Measurements from ENCODE around the gene PTBP2.

Gene PTBP2

DNA sequence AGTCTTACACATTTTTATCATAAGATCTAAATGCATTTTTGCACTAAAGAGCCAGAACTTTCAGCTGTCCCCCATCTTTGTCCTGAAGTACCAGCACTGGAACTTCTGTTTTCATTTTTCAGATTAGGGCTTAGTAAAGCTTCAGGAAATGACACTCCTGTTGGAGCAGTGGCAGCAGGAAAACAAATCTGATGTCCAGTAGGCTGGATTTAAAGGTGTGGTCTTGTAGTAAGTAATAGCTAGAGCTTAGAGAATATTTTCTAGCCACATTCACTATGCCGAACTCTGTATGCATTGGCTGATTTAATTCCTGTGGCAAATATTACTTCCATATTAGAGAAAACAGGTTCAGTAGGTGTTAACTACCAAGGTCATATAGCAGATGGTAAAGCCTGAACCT is 103.6 kb downstream of the PTBP2 start:
- Mint-ChIP-seq H3K27me3 (ENCODE audit: low read depth) (no peaks in the 10 kb centered on the region), H3K4me1 (ENCODE audit: low read depth) (no peaks in the 10 kb centered on the region), H3K4me3 (no peak overlapping the region), H3K27ac (no peak overlapping the region), H3K36me3 (ENCODE audit: low read depth) (peaks cover 3% of the 10 kb centered on the region), H3K9me3 (no peaks in the 10 kb centered on the region)

DNA sequence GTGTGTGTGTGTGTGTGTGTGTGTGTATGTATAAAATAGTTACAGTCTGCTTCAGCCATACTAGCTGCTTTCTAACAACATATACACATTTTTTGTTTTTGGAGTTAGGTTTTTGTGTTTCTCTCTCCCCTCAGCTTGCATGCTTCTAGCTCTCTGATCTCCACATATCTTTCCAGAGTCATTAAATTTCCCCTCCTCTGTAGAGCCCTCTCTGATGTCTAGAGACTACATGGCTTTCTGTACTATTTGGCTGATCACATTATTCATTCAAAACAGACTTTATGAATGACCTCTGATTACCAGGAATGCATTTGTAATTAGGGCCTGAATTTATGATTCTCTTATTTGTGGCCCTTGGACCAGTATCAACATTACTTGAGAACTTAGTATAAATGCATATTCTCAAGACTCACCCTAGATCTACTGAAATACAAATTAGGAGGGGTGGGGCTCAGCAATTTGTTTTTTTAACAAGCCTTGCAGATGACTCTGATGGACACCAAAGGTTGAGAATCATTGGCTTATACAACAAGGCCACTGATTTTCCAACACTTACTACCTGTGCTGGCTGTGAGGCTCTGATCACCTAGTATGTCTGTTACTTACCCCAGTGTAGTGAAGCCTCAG is 104.5 kb downstream of the PTBP2 start:
- H3K36me3 Mint-ChIP-seq (ENCODE audit: low read depth) = peaks cover 3% of the 10 kb centered on the region
- H3K4me1 Mint-ChIP-seq (ENCODE audit: low read depth) = no peaks in the 10 kb centered on the region
- no peaks in the 10 kb centered on the region for H3K27me3 Mint-ChIP-seq (ENCODE audit: low read depth)
- H3K4me3 Mint-ChIP-seq = no peak overlapping the region
- H3K27ac Mint-ChIP-seq = no peak overlapping the region
- H3K9me3 Mint-ChIP-seq = no peaks in the 10 kb centered on the region

DNA sequence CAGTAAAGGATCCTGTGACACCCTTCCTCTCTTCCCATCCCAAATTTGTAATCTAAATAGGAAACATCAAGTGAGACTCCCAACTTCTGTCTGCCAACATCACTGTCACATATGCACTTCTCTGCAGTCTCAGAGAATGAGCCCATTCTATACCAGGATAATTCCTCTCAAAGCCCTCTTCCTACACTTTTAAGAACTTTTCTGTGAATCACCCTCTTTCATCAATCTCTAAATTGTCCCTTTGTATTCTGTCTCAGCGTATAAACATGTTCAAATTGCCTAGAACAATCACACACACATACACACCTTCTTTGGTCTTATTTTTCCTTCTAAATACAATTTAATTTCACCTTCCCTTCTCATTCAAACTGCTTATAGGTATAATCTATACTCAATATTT is 111.8 kb downstream of the PTBP2 start:
- no peaks in the 10 kb centered on the region for H3K36me3 Mint-ChIP-seq (ENCODE audit: low read depth)
- H3K27me3 Mint-ChIP-seq (ENCODE audit: low read depth) = no peaks in the 10 kb centered on the region
- H3K4me3 Mint-ChIP-seq = no peak overlapping the region
- H3K27ac Mint-ChIP-seq = no peak overlapping the region
- no peaks in the 10 kb centered on the region for H3K9me3 Mint-ChIP-seq
- H3K4me1 Mint-ChIP-seq (ENCODE audit: low read depth) = no peaks in the 10 kb centered on the region

DNA sequence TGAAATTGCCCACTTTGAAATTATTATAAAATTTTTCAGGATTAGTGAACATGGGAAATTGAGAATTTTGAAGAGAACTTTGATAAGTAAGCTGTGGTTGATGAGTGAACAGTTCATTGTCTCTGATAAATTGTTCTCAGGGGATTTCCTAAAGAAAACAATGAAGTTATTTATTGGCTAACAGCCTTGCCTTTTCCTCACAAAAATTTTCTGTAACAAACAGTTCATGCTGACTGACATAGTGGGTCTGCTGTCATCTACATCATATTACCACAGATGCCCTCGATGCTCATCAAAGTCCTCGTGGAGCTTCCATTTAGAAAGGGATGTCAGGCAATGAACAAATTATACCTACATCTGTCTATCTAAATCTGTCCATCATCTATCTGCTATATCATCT is 113.4 kb downstream of the PTBP2 start:
- Mint-ChIP-seq H3K36me3 (ENCODE audit: low read depth) (no peaks in the 10 kb centered on the region), H3K9me3 (no peaks in the 10 kb centered on the region), H3K4me3 (no peak overlapping the region), H3K4me1 (ENCODE audit: low read depth) (no peaks in the 10 kb centered on the region), H3K27ac (no peak overlapping the region), H3K27me3 (ENCODE audit: low read depth) (no peaks in the 10 kb centered on the region)

DNA sequence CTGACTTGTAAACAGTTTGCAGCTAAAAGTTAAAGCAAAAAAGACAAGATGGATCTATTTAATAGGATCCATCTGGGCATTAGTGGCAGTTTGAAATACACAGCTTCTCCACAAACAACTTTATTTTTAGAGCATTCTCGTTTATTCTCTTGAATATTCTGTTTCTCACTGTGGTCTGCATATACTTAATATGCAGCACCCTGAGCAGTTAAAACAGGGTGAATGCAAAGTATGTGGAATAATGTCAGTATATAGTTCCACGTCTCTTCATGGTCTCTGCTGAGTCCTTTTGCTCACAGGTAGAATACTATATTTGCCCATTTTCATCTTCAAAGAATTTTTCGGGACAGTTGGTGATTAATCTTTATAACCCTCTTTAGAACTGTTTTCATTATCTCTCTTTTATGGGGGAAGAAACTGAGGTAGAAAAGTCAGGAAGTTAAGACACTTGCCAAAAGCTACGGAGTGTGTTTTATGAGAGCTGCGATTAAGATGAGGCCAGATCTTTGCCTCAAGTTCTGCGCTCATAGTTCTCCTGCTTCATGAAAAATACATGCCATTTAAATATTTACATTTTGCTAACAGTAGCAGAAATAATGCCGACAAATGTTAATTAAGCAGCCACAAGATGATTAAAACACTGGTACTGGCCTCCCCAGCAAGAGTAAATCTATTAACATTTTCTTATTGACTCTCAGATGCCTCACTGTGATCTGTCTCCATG is 115.6 kb downstream of the PTBP2 start:
- Mint-ChIP-seq H3K27me3 (ENCODE audit: low read depth) (no peaks in the 10 kb centered on the region), H3K9me3 (no peaks in the 10 kb centered on the region), H3K4me3 (no peak overlapping the region), H3K4me1 (ENCODE audit: low read depth) (no peaks in the 10 kb centered on the region), H3K27ac (no peak overlapping the region), H3K36me3 (ENCODE audit: low read depth) (no peaks in the 10 kb centered on the region)

DNA sequence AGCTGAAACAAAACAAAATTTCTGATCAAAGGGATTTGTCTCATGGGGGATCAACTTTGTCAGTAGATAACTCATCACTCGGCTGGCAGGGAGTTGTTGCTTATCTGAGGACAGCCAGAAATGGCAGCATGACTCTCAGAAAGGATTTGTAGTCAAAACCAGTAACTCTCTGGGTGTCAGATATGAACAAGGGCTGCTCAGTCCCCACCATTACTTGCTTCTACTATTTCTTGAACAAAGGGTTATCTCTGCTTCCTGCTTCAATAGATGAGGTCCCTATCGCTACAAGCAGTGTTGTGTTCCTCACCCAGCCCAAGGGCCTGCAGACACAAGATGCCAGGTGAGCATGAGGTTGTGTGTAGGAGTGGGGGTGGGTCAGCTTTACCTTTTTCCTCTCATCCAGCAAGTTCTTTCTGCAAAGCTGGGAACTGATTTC is 116.2 kb downstream of the PTBP2 start:
- no peaks in the 10 kb centered on the region for H3K27me3 Mint-ChIP-seq (ENCODE audit: low read depth)
- no peak overlapping the region for H3K27ac Mint-ChIP-seq
- H3K4me1 Mint-ChIP-seq (ENCODE audit: low read depth) = no peaks in the 10 kb centered on the region
- no peaks in the 10 kb centered on the region for H3K9me3 Mint-ChIP-seq
- no peak overlapping the region for H3K4me3 Mint-ChIP-seq
- H3K36me3 Mint-ChIP-seq (ENCODE audit: low read depth) = no peaks in the 10 kb centered on the region

DNA sequence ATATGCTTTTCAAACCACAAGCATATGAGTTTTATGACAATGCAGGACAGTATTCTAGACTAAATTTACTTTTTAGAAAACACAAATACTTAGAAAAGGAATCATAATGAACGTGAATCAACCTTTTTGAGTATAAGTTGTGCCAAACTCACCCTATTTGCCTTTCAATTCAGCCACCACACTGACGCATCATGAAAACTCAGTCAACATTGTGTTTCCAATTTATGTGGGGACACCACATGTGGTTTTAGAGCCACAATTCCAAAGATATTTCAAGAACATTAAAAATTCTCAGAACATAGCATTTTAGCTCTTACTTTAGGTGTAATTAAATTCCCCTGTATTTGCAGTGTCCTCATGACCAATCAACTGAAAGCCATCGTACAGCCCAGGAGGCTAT is 118.8 kb downstream of the PTBP2 start:
- Mint-ChIP-seq H3K9me3 (no peaks in the 10 kb centered on the region), H3K27ac (no peak overlapping the region), H3K36me3 (ENCODE audit: low read depth) (no peaks in the 10 kb centered on the region), H3K27me3 (ENCODE audit: low read depth) (no peaks in the 10 kb centered on the region), H3K4me1 (ENCODE audit: low read depth) (peaks cover 2% of the 10 kb centered on the region), H3K4me3 (no peak overlapping the region)

DNA sequence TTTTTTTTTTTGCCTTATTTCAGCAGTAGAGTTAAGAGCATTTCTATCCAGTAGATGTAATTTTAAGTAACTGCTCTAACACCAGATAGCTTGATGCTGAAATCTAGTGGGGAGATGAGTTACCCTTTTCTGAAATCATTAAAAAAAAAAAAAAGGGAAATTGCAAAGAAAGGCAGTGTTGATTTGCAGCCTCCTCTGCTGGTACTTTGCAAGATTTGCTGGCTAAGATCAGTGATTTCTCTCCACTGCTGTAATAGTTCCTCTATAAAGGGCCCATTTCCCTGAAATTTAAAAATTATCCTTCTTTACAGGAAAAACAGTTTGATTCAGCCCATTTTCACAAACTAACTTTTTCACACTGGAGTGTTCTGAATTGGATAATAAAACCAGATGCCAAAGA is 120.6 kb downstream of the PTBP2 start:
- H3K36me3 Mint-ChIP-seq (ENCODE audit: low read depth) = no peaks in the 10 kb centered on the region
- no peaks in the 10 kb centered on the region for H3K27me3 Mint-ChIP-seq (ENCODE audit: low read depth)
- no peaks in the 10 kb centered on the region for H3K9me3 Mint-ChIP-seq
- no peak overlapping the region for H3K27ac Mint-ChIP-seq
- peaks cover 2% of the 10 kb centered on the region for H3K4me1 Mint-ChIP-seq (ENCODE audit: low read depth)
- H3K4me3 Mint-ChIP-seq = no peak overlapping the region

DNA sequence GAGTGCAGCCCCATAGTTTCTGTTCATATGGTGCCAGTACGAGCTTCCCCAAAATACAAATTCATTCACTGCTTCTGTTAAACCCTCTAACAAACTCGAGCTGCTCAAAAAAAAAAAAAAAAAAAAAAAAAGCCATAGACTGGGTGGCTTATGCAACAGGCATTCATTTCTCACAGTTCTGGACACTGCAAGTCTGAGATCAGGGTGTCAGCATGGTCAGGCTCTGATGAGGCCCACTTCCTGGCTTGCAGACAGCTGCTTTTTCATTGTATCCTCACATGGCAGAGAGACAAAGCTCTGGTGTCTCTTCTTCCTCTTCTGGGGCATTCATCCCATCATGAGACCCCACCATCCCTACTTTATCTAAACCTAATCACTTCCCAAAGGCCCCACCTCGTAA is 121.6 kb downstream of the PTBP2 start:
- no peaks in the 10 kb centered on the region for H3K36me3 Mint-ChIP-seq (ENCODE audit: low read depth)
- H3K9me3 Mint-ChIP-seq = no peaks in the 10 kb centered on the region
- peaks cover 2% of the 10 kb centered on the region for H3K4me1 Mint-ChIP-seq (ENCODE audit: low read depth)
- no peaks in the 10 kb centered on the region for H3K27me3 Mint-ChIP-seq (ENCODE audit: low read depth)
- H3K4me3 Mint-ChIP-seq = no peak overlapping the region
- H3K27ac Mint-ChIP-seq = no peak overlapping the region

DNA sequence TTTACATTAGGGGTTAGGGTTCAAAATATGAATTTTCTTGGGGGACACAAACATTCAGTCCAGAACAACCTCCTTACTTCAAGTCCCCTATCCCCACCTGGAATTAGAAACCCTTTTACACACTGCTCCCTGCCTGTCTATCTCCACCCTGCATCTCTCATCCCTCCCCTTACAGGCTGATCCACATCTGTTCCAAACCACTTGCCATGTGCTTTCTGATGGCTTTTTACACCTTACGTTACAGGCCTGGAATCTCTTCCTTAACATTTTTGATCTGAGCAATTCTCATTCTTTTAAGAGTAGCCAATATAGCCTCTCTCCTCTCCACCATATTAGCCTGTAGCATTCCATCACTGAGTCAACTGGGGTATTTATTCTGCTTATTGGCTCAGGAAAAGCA is 122.0 kb downstream of the PTBP2 start:
- Mint-ChIP-seq H3K4me3 (no peak overlapping the region), H3K4me1 (ENCODE audit: low read depth) (peaks cover 2% of the 10 kb centered on the region), H3K27ac (no peak overlapping the region), H3K36me3 (ENCODE audit: low read depth) (no peaks in the 10 kb centered on the region), H3K9me3 (no peaks in the 10 kb centered on the region), H3K27me3 (ENCODE audit: low read depth) (no peaks in the 10 kb centered on the region)

DNA sequence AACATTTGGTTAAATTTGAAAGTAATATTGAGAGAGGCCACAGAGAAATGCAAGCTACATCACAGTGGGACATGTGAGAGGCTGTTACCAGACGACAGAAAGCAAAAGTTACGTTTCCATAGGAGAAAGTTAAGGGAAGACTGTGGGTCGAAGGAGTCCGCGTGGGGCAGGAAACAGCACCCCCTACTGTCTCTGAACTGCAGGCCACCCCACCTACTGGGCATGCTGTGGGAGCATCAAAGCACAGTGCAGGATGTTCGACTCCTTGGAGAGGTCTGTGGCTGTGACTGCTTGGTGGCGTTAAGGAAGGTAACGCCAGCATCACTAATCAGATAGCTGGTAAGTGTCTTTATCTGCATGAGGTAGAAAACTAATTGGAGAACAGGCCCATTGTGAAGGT is 123.9 kb downstream of the PTBP2 start:
- Mint-ChIP-seq H3K9me3 (no peaks in the 10 kb centered on the region), H3K27me3 (ENCODE audit: low read depth) (no peaks in the 10 kb centered on the region), H3K4me3 (no peak overlapping the region), H3K27ac (no peak overlapping the region), H3K36me3 (ENCODE audit: low read depth) (no peaks in the 10 kb centered on the region), H3K4me1 (ENCODE audit: low read depth) (peaks cover 2% of the 10 kb centered on the region)

DNA sequence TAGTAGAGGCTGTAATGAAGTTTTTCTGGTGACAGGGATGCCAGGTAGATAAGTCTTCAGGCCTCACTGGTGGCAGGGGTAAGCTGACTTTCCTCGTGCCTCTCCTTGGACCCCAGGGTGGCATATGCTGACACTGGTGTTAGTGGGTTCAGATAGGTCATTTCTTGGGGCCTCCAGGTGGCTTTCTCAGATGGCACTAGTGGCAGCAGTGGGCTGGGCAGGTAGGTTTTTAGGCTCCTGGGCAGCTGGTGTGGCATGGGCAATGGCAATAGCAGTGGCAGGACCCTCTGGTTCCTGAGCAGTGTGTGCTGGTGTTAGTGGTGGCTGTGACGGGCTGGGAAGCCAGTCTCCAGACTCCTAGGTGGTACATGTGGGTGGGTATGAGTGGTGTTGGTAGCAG is 140.3 kb downstream of the PTBP2 start:
- H3K4me3 Mint-ChIP-seq = no peak overlapping the region
- peaks cover 4% of the 10 kb centered on the region for H3K9me3 Mint-ChIP-seq
- no peak overlapping the region for H3K27ac Mint-ChIP-seq
- H3K27me3 Mint-ChIP-seq (ENCODE audit: low read depth) = no peaks in the 10 kb centered on the region
- no peaks in the 10 kb centered on the region for H3K36me3 Mint-ChIP-seq (ENCODE audit: low read depth)
- no peaks in the 10 kb centered on the region for H3K4me1 Mint-ChIP-seq (ENCODE audit: low read depth)

DNA sequence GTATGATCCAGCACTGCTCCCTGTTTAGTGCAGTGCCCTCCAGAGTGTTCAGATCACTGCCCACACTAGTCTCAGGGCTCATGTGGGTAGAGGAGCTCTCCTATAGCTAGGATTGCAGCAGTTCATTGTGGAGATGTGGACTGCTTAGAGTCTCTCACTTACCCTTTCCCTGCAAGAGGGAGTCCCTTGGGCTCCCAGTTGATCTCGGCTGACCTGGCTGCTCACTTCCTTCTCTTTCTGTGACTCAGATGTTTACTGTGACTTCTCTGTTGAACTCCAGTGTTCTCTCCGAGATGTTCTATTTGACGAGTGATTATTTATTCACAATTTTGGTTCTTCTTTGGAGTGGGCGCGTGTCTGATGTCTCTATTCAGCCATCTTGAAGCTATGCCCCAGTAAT is 141.9 kb downstream of the PTBP2 start:
- Mint-ChIP-seq H3K4me1 (ENCODE audit: low read depth) (no peaks in the 10 kb centered on the region), H3K4me3 (no peak overlapping the region), H3K27me3 (ENCODE audit: low read depth) (no peaks in the 10 kb centered on the region), H3K9me3 (peaks cover 4% of the 10 kb centered on the region), H3K36me3 (ENCODE audit: low read depth) (no peaks in the 10 kb centered on the region), H3K27ac (no peak overlapping the region)

Data from T-helper 1 cell treated with Interleukin-12 subunit alpha and Interleukin-12 subunit beta and Interleukin-4 antibody, amounts not matched to agents 30 μg/mL and 1 μg/mL, for 36 hours (primary cell).